ENCODE data around the gene MINDY4. TPM values are rescaled to one million over a fixed set of nuclear protein-coding genes. Genes with fewer than 3 reads are reported as not detected.
A peak's percentile ranks its signal among the peaks of the same experiment; 100 is the strongest.

MINDY4 gene
- polyA plus RNA-seq, 1 experiment = 2.3 TPM

GRCh38 chr7:30851651-30852307 lies 80.6 kb downstream of the MINDY4 start:
- DNase-seq (ENCODE audit: low read depth) = peak; percentile 57
- no peak overlapping the region for H3K4me3 ChIP-seq (ENCODE audit: low read depth, low read length)
- no peaks in the 10 kb centered on the region for H3K27me3 ChIP-seq (ENCODE audit: control insufficient read depth, insufficient read depth, low read length)
- ChIA-PET POLR2A (no interaction called here), CTCF (interaction anchor here (2.4 kb wide), 1 partner anchor 87 kb away, joined by 12 read pairs; no protein-coding TSS in a partner anchor)
- no peaks in the 10 kb centered on the region for H3K36me3 ChIP-seq (ENCODE audit: control insufficient read depth, insufficient read depth, low read length)
- TF ChIP-seq CTCF (IDR thresholded peaks at IDR 0.05; ENCODE audit: insufficient read depth, low read depth, low read length) = 0 out of 2 replicates have a peak, but pooled peaks have one; percentile 4

GRCh38 chr7:30852308-30852684 lies 81.1 kb downstream of the MINDY4 start:
- H3K27me3 ChIP-seq (ENCODE audit: control insufficient read depth, insufficient read depth, low read length) = no peaks in the 10 kb centered on the region
- ChIA-PET POLR2A (no interaction called here), CTCF (interaction anchor here (2.4 kb wide), 1 partner anchor 87 kb away, joined by 12 read pairs; no protein-coding TSS in a partner anchor)
- no peaks in the 10 kb centered on the region for H3K36me3 ChIP-seq (ENCODE audit: control insufficient read depth, insufficient read depth, low read length)
- no peak for TF ChIP-seq CTCF (IDR thresholded peaks at IDR 0.05; ENCODE audit: insufficient read depth, low read depth, low read length)
- no peak for DNase-seq (ENCODE audit: low read depth)
- H3K4me3 ChIP-seq (ENCODE audit: low read depth, low read length) = no peak overlapping the region

- Histone ChIP-seq H3K36me3 (ENCODE audit: control insufficient read depth, insufficient read depth, low read length) (no peaks in the 10 kb centered on the region), H3K27me3 (ENCODE audit: control insufficient read depth, insufficient read depth, low read length) (no peaks in the 10 kb centered on the region), H3K4me3 (ENCODE audit: low read depth, low read length) (no peak overlapping the region)
- ChIA-PET CTCF (interaction anchor here (2.4 kb wide), 1 partner anchor 86 kb away, joined by 12 read pairs; no protein-coding TSS in a partner anchor), POLR2A (no interaction called here)
- no peak for DNase-seq (ENCODE audit: low read depth)
- TF ChIP-seq CTCF (IDR thresholded peaks at IDR 0.05; ENCODE audit: insufficient read depth, low read depth, low read length) = no peak
Observed at GRCh38 chr7:30852744-30853288, 81.6 kb downstream of the MINDY4 start.

- Histone ChIP-seq H3K4me3 (ENCODE audit: low read depth, low read length) (no peak overlapping the region), H3K27me3 (ENCODE audit: control insufficient read depth, insufficient read depth, low read length) (no peaks in the 10 kb centered on the region), H3K36me3 (ENCODE audit: control insufficient read depth, insufficient read depth, low read length) (no peaks in the 10 kb centered on the region)
- CTCF ChIA-PET = interaction anchor here (0.9 to 2.4 kb wide), 2 partner anchors 85 to 130 kb away, joined by 3 to 12 read pairs; no protein-coding TSS in a partner anchor
- TF ChIP-seq CTCF (IDR thresholded peaks at IDR 0.05; ENCODE audit: insufficient read depth, low read depth, low read length) = no peak
- POLR2A ChIA-PET = no interaction called here
- DNase-seq (ENCODE audit: low read depth) = no peak
Observed at GRCh38 chr7:30853576-30853975, 82.4 kb downstream of the MINDY4 start.

GRCh38 chr7:30855936-30856335 lies 84.7 kb downstream of the MINDY4 start:
- ChIA-PET POLR2A (no interaction called here), CTCF (no interaction called here)
- Histone ChIP-seq H3K27me3 (ENCODE audit: control insufficient read depth, insufficient read depth, low read length) (no peaks in the 10 kb centered on the region), H3K4me3 (ENCODE audit: low read depth, low read length) (no peak overlapping the region), H3K36me3 (ENCODE audit: control insufficient read depth, insufficient read depth, low read length) (no peaks in the 10 kb centered on the region)
- TF ChIP-seq CTCF (IDR thresholded peaks at IDR 0.05; ENCODE audit: insufficient read depth, low read depth, low read length) = no peak
- DNase-seq (ENCODE audit: low read depth) = no peak

All from BJ (cell line).